ENCODE measurements around the gene IL23A.
A peak's percentile ranks its signal among the peaks of the same experiment; 100 is the strongest.
"Not testable (repeated sequence)": the region's sequence is repeated elsewhere in the genome, so short reads cannot be mapped to it uniquely, and the experiment has no call there.

IL23A gene

GRCh38 chr12:56338308-56339157 lies at the start of gene IL23A:
TSS of gene IL23A (plus strand) at chr12:56338884. CDS start at chr12:56339045, 161 bp downstream.
- DNase-seq (ENCODE audit: low read depth), result no peak

- no peak for DNase-seq (ENCODE audit: low read depth)
These were observed 44.9 kb upstream of the IL23A start for GRCh38 chr12:56293795-56294194.

GRCh38 chr12:56296295-56296694 lies 42.4 kb upstream of the IL23A start:
- DNase-seq (ENCODE audit: low read depth), result no peak

- no peak for DNase-seq (ENCODE audit: low read depth)
These were observed 41.3 kb upstream of the IL23A start for GRCh38 chr12:56297400-56297799.

GRCh38 chr12:56298828-56299227 lies 39.9 kb upstream of the IL23A start:
- no peak for DNase-seq (ENCODE audit: low read depth)

- DNase-seq (ENCODE audit: low read depth), result no peak
These were observed 39.3 kb upstream of the IL23A start for GRCh38 chr12:56299308-56299852.

- DNase-seq (ENCODE audit: low read depth), result peak; percentile 96
These were observed 38.6 kb upstream of the IL23A start, which contains the start of gene CS for GRCh38 chr12:56299853-56300643. TSS of gene CS (minus strand) at chr12:56300330. CDS start at chr12:56300201, 129 bp downstream.

GRCh38 chr12:56300644-56301464 lies 37.8 kb upstream of the IL23A start:
- DNase-seq (ENCODE audit: low read depth), result no peak

- DNase-seq (ENCODE audit: low read depth), result no peak
These were observed 34.4 kb upstream of the IL23A start for GRCh38 chr12:56304276-56304675.

- no peak for DNase-seq (ENCODE audit: low read depth)
These were observed 33.7 kb upstream of the IL23A start for GRCh38 chr12:56304872-56305590.

- no peak for DNase-seq (ENCODE audit: low read depth)
These were observed 31.3 kb upstream of the IL23A start for GRCh38 chr12:56307221-56307965.

GRCh38 chr12:56308714-56309113 lies 30.0 kb upstream of the IL23A start:
- DNase-seq (ENCODE audit: low read depth), result no peak

GRCh38 chr12:56311003-56311402 lies 27.7 kb upstream of the IL23A start:
- no peak for DNase-seq (ENCODE audit: low read depth)

- no peak for DNase-seq (ENCODE audit: low read depth)
These were observed 23.4 kb upstream of the IL23A start for GRCh38 chr12:56315249-56315621.

GRCh38 chr12:56315622-56316473 lies 22.8 kb upstream of the IL23A start, which contains the start of gene CNPY2:
TSS of gene CNPY2 (minus strand) at chr12:56315988. CDS start at chr12:56315217, 771 bp downstream.
- peak; percentile 92 for DNase-seq (ENCODE audit: low read depth)

GRCh38 chr12:56317675-56318074 lies 21.0 kb upstream of the IL23A start:
- DNase-seq (ENCODE audit: low read depth), result no peak

- no peak for DNase-seq (ENCODE audit: low read depth)
These were observed 17.7 kb upstream of the IL23A start for GRCh38 chr12:56321027-56321426.

- DNase-seq (ENCODE audit: low read depth), result not testable (repeated sequence)
These were observed 17.1 kb upstream of the IL23A start for GRCh38 chr12:56321610-56322009.

- no peak for DNase-seq (ENCODE audit: low read depth)
These were observed 14.5 kb upstream of the IL23A start for GRCh38 chr12:56324206-56324605.

Measured in stromal cell of bone marrow (primary cell).